Neural progenitor cell (in vitro differentiated cells): ENCODE results near the gene TOMM6. TPM values are rescaled to one million over a fixed set of nuclear protein-coding genes. Genes with fewer than 3 reads are reported as not detected.

Experiments
- DNase-seq: peaks from one replicate; pipeline ENCODE4 v3.0.0-alpha.2; 2016; ENCODE audit warnings: low spot score
- H2AFZ ChIP-seq: fragments of 200-600 bp; sonication (generic); replicated peaks from 2 replicates; pipeline ENCODE4 v1.6.1; 2016; ENCODE audit warnings: antibody characterized with exemption
- H3F3A ChIP-seq: fragments of 200-600 bp; sonication (generic); 2 replicates; pipeline ENCODE4 v1.6.1; 2016; ENCODE audit warnings: antibody characterized with exemption, low read depth
- H3K27ac ChIP-seq: fragments of 200-600 bp; sonication (generic); 2 replicates; pipeline ENCODE4 v1.5.1; 2016; ENCODE audit warnings: mild to moderate bottlenecking
- H3K27me3 ChIP-seq: fragments of 200-600 bp; sonication (generic); 2 replicates; pipeline ENCODE4 v1.6.1; 2016; ENCODE audit warnings: mild to moderate bottlenecking, moderate library complexity
- H3K36me3 ChIP-seq: fragments of 200-600 bp; sonication (generic); 2 replicates; pipeline ENCODE4 v1.5.1; 2016
- H3K4me1 ChIP-seq: fragments of 200-600 bp; sonication (generic); 2 replicates; pipeline ENCODE4 v1.6.1; 2016; ENCODE audit warnings: mixed run types
- H3K4me2 ChIP-seq: fragments of 200-600 bp; sonication (generic); 2 replicates; pipeline ENCODE4 v1.6.1; 2016
- H3K4me3 ChIP-seq: fragments of 200-600 bp; sonication (generic); 2 replicates; pipeline ENCODE4 v1.5.1; 2016
- H3K79me2 ChIP-seq: fragments of 200-600 bp; sonication (generic); 2 replicates; pipeline ENCODE4 v1.6.1; 2016; ENCODE audit warnings: low read depth
- H3K9ac ChIP-seq: fragments of 200-600 bp; sonication (generic); 2 replicates; pipeline ENCODE4 v1.6.1; 2016
- H3K9me3 ChIP-seq: fragments of 200-600 bp; sonication (generic); 2 replicates; pipeline ENCODE4 v1.5.1; 2016; ENCODE audit warnings: low read depth
- H4K20me1 ChIP-seq: fragments of 200-600 bp; sonication (generic); 2 replicates; pipeline ENCODE4 v1.6.1; 2016; ENCODE audit warnings: low read depth
- H3K27ac Mint-ChIP-seq: 3 replicates; pipeline ENCODE4 v1.8.0; 2021; ENCODE audit warnings: mixed read lengths
- H3K27me3 Mint-ChIP-seq: 2 replicates; pipeline ENCODE4 v1.8.0; 2022; ENCODE audit warnings: low read depth, mild to moderate bottlenecking, inconsistent platforms, moderate library complexity, mixed read lengths; ENCODE audit not compliant: insufficient read depth
- H3K36me3 Mint-ChIP-seq: 3 replicates; pipeline ENCODE4 v1.8.0; 2021; ENCODE audit warnings: mixed read lengths
- H3K4me1 Mint-ChIP-seq: 3 replicates; pipeline ENCODE4 v1.8.0; 2021; ENCODE audit warnings: mixed read lengths
- H3K4me3 Mint-ChIP-seq: 3 replicates; pipeline ENCODE4 v1.8.0; 2021; ENCODE audit warnings: mild to moderate bottlenecking, moderate library complexity, mixed read lengths
- H3K9me3 Mint-ChIP-seq: 3 replicates; pipeline ENCODE4 v1.8.0; 2020; ENCODE audit warnings: mixed read lengths
- CTCF ChIP-seq: fragments of 200-600 bp; sonication (generic); IDR thresholded peaks from 2 replicates; pipeline ENCODE4 v1.5.1; 2017; ENCODE audit warnings: antibody characterized with exemption, mild to moderate bottlenecking
- EZH2 ChIP-seq: fragments of 200-600 bp; sonication (generic); IDR thresholded peaks from 2 replicates; pipeline ENCODE4 v1.6.1; 2017; ENCODE audit warnings: antibody characterized with exemption, mild to moderate bottlenecking, moderate library complexity
- EZH2phosphoT487 ChIP-seq: fragments of 200-600 bp; sonication (generic); IDR thresholded peaks from 2 replicates; pipeline ENCODE4 v1.6.1; 2017; ENCODE audit warnings: antibody characterized with exemption
- total RNA-seq: library from RNA; depleted of rRNA; stranded (reverse); fragments of >200 nt; gene quantifications from 2 replicates; pipeline ENCODE4 v1.2.3, GENCODE V29; 2015; ENCODE audit warnings: low replicate concordance

Gene TOMM6
- total RNA-seq, 1 donor from 2014 or later, result 182 TPM

GRCh38 chr6:41818271-41819054 is 31.0 kb downstream of the TOMM6 start:
- Mint-ChIP-seq H3K36me3 (no peaks in the 10 kb centered on the region), H3K4me1 (peaks cover 9% of the 10 kb centered on the region), H3K27me3 (no peaks in the 10 kb centered on the region), H3K27ac (no peak overlapping the region), H3K9me3 (no peaks in the 10 kb centered on the region), H3K4me3 (no peak overlapping the region)
- Histone ChIP-seq H3K27me3 (no peaks in the 10 kb centered on the region), H2AFZ (no peak overlapping the region), H3K9me3 (no peaks in the 10 kb centered on the region), H3F3A (no peaks in the 10 kb centered on the region), H3K4me3 (no peak overlapping the region), H3K4me2 (no peak overlapping the region), H3K9ac (no peak overlapping the region), H3K4me1 (no peaks in the 10 kb centered on the region), H3K27ac (no peak overlapping the region), H4K20me1 (peaks cover 10% of the 10 kb centered on the region), H3K36me3 (no peaks in the 10 kb centered on the region), H3K79me2 (no peaks in the 10 kb centered on the region)
- TF ChIP-seq EZH2 (no peak), EZH2phosphoT487 (no peak), CTCF (no peak)
- no peak for DNase-seq

- Mint-ChIP-seq H3K4me1 (peaks cover 9% of the 10 kb centered on the region), H3K36me3 (no peaks in the 10 kb centered on the region), H3K27me3 (no peaks in the 10 kb centered on the region), H3K4me3 (no peak overlapping the region), H3K27ac (no peak overlapping the region), H3K9me3 (no peaks in the 10 kb centered on the region)
- no peak for DNase-seq
- H3K9me3 ChIP-seq, result no peaks in the 10 kb centered on the region
- H3K4me3 ChIP-seq, result no peak overlapping the region
- no peak overlapping the region for H3K27ac ChIP-seq
- no peak overlapping the region for H2AFZ ChIP-seq
- peaks cover 13% of the 10 kb centered on the region for H4K20me1 ChIP-seq
- H3K9ac ChIP-seq, result no peak overlapping the region
- H3F3A ChIP-seq, result no peaks in the 10 kb centered on the region
- no peaks in the 10 kb centered on the region for H3K36me3 ChIP-seq
- H3K27me3 ChIP-seq, result no peaks in the 10 kb centered on the region
- H3K4me1 ChIP-seq, result no peaks in the 10 kb centered on the region
- no peak for TF ChIP-seq CTCF
- TF ChIP-seq EZH2phosphoT487, result no peak
- TF ChIP-seq EZH2, result no peak
- H3K4me2 ChIP-seq, result no peak overlapping the region
- H3K79me2 ChIP-seq, result no peaks in the 10 kb centered on the region
Observed at GRCh38 chr6:41821266-41821665, 33.8 kb downstream of the TOMM6 start.

- Histone ChIP-seq H3K9ac (no peak overlapping the region), H3K4me3 (no peak overlapping the region), H3F3A (no peaks in the 10 kb centered on the region), H3K9me3 (no peaks in the 10 kb centered on the region), H3K4me1 (no peaks in the 10 kb centered on the region), H4K20me1 (peaks cover 13% of the 10 kb centered on the region), H3K4me2 (no peak overlapping the region), H3K36me3 (no peaks in the 10 kb centered on the region), H3K79me2 (no peaks in the 10 kb centered on the region), H2AFZ (no peak overlapping the region), H3K27ac (no peak overlapping the region), H3K27me3 (no peaks in the 10 kb centered on the region)
- no peaks in the 10 kb centered on the region for H3K9me3 Mint-ChIP-seq
- H3K27ac Mint-ChIP-seq, result no peak overlapping the region
- H3K4me1 Mint-ChIP-seq, result peaks cover 9% of the 10 kb centered on the region
- no peak for DNase-seq
- no peaks in the 10 kb centered on the region for H3K36me3 Mint-ChIP-seq
- TF ChIP-seq CTCF, result no peak
- no peak for TF ChIP-seq EZH2phosphoT487
- no peak for TF ChIP-seq EZH2
- no peak overlapping the region for H3K4me3 Mint-ChIP-seq
- no peaks in the 10 kb centered on the region for H3K27me3 Mint-ChIP-seq
Observed at GRCh38 chr6:41822021-41822420, 34.5 kb downstream of the TOMM6 start.
